ENCODE results near the gene COLGALT1. TPM values are rescaled to one million over a fixed set of nuclear protein-coding genes. Genes with fewer than 3 reads are reported as not detected.

COLGALT1 gene
- total RNA-seq, 1 experiment from 2014 or later: 114 TPM

Other genes starting within 250 kb of the COLGALT1 start
- gene MRPL34, start 249.8 kb upstream of the COLGALT1 start, total RNA-seq (2014; rRNA removed; shearing (Covaris generic)): 35.1 and 69.4 TPM in 2 replicates
- 74.7 and 107 TPM in 2 replicates for gene DDA1, start 246.1 kb upstream of the COLGALT1 start, total RNA-seq (2014; rRNA removed; shearing (Covaris generic))
- 2.9 and 5.3 TPM in 2 replicates for gene ANO8, start 220.8 kb upstream of the COLGALT1 start, total RNA-seq (2014; rRNA removed; shearing (Covaris generic))
- 19.5 and 31.6 TPM in 2 replicates for gene GTPBP3, start 218.1 kb upstream of the COLGALT1 start, total RNA-seq (2014; rRNA removed; shearing (Covaris generic))
- gene PLVAP, start 178.3 kb upstream of the COLGALT1 start, total RNA-seq (2014; rRNA removed; shearing (Covaris generic)): not detected in 2 replicates
- gene CCDC194, start 161.5 kb upstream of the COLGALT1 start, total RNA-seq (2014; rRNA removed; shearing (Covaris generic)): not detected in 2 replicates
- gene BST2, start 150.0 kb upstream of the COLGALT1 start, total RNA-seq (2014; rRNA removed; shearing (Covaris generic)): 0.45 and 3.8 TPM in 2 replicates
- 58.5 and 67.9 TPM in 2 replicates for gene MVB12A, start 135.6 kb upstream of the COLGALT1 start, total RNA-seq (2014; rRNA removed; shearing (Covaris generic))
- not detected in 2 replicates for gene TMEM221, start 107.0 kb upstream of the COLGALT1 start, total RNA-seq (2014; rRNA removed; shearing (Covaris generic))
- gene NXNL1, start 94.7 kb upstream of the COLGALT1 start, total RNA-seq (2014; rRNA removed; shearing (Covaris generic)): not detected in 2 replicates
- gene SLC27A1, start 85.1 kb upstream of the COLGALT1 start, total RNA-seq (2014; rRNA removed; shearing (Covaris generic)): 4.0 and 4.8 TPM in 2 replicates
- gene PGLS, start 44.0 kb upstream of the COLGALT1 start, total RNA-seq (2014; rRNA removed; shearing (Covaris generic)): 51.5 and 58.5 TPM in 2 replicates
- not detected in 2 replicates for gene UNC13A, start 132.7 kb downstream of the COLGALT1 start, total RNA-seq (2014; rRNA removed; shearing (Covaris generic))
- 8.1 and 9.0 TPM in 2 replicates for gene MAP1S, start 163.8 kb downstream of the COLGALT1 start, total RNA-seq (2014; rRNA removed; shearing (Covaris generic))
- 0.63 TPM in 1 of 2 replicates, not detected in the other for gene FCHO1, start 195.8 kb downstream of the COLGALT1 start, total RNA-seq (2014; rRNA removed; shearing (Covaris generic))
- gene B3GNT3, start 239.5 kb downstream of the COLGALT1 start, total RNA-seq (2014; rRNA removed; shearing (Covaris generic)): not detected in 2 replicates

Measured in SJSA1 (cell line).